ENCODE measurements around the gene SHISAL1.

SHISAL1 gene

GRCh38 chr22:44224166-44224565, 88.6 kb downstream of the SHISAL1 start:
- TF ChIP-seq, protein P1, sequence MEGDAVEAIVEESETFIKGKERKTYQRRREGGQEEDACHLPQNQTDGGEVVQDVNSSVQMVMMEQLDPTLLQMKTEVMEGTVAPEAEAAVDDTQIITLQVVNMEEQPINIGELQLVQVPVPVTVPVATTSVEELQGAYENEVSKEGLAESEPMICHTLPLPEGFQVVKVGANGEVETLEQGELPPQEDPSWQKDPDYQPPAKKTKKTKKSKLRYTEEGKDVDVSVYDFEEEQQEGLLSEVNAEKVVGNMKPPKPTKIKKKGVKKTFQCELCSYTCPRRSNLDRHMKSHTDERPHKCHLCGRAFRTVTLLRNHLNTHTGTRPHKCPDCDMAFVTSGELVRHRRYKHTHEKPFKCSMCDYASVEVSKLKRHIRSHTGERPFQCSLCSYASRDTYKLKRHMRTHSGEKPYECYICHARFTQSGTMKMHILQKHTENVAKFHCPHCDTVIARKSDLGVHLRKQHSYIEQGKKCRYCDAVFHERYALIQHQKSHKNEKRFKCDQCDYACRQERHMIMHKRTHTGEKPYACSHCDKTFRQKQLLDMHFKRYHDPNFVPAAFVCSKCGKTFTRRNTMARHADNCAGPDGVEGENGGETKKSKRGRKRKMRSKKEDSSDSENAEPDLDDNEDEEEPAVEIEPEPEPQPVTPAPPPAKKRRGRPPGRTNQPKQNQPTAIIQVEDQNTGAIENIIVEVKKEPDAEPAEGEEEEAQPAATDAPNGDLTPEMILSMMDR (conservative IDR thresholded peaks at IDR 0.05; ENCODE audit: low read depth, low read length), result no peak
- peaks cover 11% of the 10 kb centered on the region; the same call in 1 of the 2 replicates for H3K27me3 ChIP-seq (ENCODE audit: insufficient read depth, low read depth)

DNA sequence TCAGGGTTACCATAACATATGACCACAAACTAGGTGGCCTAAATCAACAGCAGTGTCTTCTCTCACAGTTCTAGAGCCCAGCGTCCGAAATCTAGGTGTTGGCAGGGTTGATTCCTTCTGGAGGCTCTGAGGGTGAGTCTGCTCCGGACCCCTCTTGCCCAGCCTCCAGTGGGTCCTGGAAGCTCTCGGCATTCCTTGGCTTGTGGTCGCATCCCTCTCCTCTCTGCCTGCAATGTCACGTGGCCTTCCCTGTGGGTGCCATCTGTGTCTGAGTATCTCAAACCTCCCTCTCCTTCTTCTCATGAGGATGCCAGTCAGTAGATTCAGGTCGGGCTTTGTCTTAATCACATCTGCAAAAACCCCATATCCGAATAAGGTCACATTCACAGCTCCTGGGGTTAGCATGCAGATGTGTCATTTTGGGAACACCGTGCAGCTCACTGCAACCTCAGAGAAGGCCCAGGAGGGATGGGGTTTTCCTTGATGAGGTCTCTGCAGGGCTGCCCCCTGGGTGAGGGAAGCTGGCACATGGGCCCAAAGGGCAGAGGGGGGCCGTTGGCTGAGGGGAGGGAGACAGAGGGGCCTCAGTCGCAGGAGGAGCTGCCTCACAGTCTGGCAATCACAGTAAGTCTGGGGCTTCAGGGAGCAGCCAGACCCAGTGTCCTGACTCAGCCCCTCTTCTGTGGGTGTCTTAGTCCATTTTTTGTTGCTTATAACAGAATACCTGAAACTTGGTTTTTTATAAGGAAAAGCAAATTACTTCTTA, 90.9 kb downstream of the SHISAL1 start:
- H3K27ac ChIP-seq, result no peak overlapping the region
- no peak overlapping the region for H2AFZ ChIP-seq (ENCODE audit: low read depth)
- TF ChIP-seq, protein P1 (conservative IDR thresholded peaks at IDR 0.05; ENCODE audit: low read depth, low read length), result no peak
- H3K36me3 ChIP-seq (ENCODE audit: insufficient read depth), result no peaks in the 10 kb centered on the region
- no peak overlapping the region for H3K4me2 ChIP-seq
- no peaks in the 10 kb centered on the region for H3K79me2 ChIP-seq (ENCODE audit: insufficient read depth, low read depth)
- H3K9ac ChIP-seq, result no peak overlapping the region
- no peaks in the 10 kb centered on the region for H4K20me1 ChIP-seq (ENCODE audit: insufficient read depth)
- H3K27me3 ChIP-seq (ENCODE audit: insufficient read depth, low read depth), result peaks cover 11% of the 10 kb centered on the region; the same call in 1 of the 2 replicates
- H3K4me1 ChIP-seq (ENCODE audit: low read depth, poor library complexity, severe bottlenecking), result no peaks in the 10 kb centered on the region
- H3K4me3 ChIP-seq (IDR thresholded peaks at IDR 0.05; ENCODE audit: insufficient read depth, low read depth, low read length), result no peak overlapping the region

More at GRCh38 chr22:44224166-44224565, 88.6 kb downstream of the SHISAL1 start:
- Histone ChIP-seq H3K4me2 (no peak overlapping the region), H4K20me1 (ENCODE audit: insufficient read depth) (no peaks in the 10 kb centered on the region), H3K36me3 (ENCODE audit: insufficient read depth) (no peaks in the 10 kb centered on the region), H3K79me2 (ENCODE audit: insufficient read depth, low read depth) (no peaks in the 10 kb centered on the region), H3K4me1 (ENCODE audit: low read depth, poor library complexity, severe bottlenecking) (no peaks in the 10 kb centered on the region), H3K4me3 (IDR thresholded peaks at IDR 0.05; ENCODE audit: insufficient read depth, low read depth, low read length) (no peak overlapping the region), H3K27ac (no peak overlapping the region), H2AFZ (ENCODE audit: low read depth) (no peak overlapping the region), H3K9ac (no peak overlapping the region)

- Histone ChIP-seq H2AFZ (ENCODE audit: low read depth) (no peak overlapping the region), H3K36me3 (ENCODE audit: insufficient read depth) (no peaks in the 10 kb centered on the region), H4K20me1 (ENCODE audit: insufficient read depth) (no peaks in the 10 kb centered on the region), H3K4me3 (IDR thresholded peaks at IDR 0.05; ENCODE audit: insufficient read depth, low read depth, low read length) (no peak overlapping the region), H3K79me2 (ENCODE audit: insufficient read depth, low read depth) (no peaks in the 10 kb centered on the region), H3K4me1 (ENCODE audit: low read depth, poor library complexity, severe bottlenecking) (no peaks in the 10 kb centered on the region), H3K27me3 (ENCODE audit: insufficient read depth, low read depth) (peaks cover 11% of the 10 kb centered on the region; the same call in 1 of the 2 replicates), H3K9ac (no peak overlapping the region), H3K4me2 (no peak overlapping the region), H3K27ac (no peak overlapping the region)
- TF ChIP-seq, protein P1 (conservative IDR thresholded peaks at IDR 0.05; ENCODE audit: low read depth, low read length), result no peak
Observed at GRCh38 chr22:44220727-44221680, 91.7 kb downstream of the SHISAL1 start.

DNA sequence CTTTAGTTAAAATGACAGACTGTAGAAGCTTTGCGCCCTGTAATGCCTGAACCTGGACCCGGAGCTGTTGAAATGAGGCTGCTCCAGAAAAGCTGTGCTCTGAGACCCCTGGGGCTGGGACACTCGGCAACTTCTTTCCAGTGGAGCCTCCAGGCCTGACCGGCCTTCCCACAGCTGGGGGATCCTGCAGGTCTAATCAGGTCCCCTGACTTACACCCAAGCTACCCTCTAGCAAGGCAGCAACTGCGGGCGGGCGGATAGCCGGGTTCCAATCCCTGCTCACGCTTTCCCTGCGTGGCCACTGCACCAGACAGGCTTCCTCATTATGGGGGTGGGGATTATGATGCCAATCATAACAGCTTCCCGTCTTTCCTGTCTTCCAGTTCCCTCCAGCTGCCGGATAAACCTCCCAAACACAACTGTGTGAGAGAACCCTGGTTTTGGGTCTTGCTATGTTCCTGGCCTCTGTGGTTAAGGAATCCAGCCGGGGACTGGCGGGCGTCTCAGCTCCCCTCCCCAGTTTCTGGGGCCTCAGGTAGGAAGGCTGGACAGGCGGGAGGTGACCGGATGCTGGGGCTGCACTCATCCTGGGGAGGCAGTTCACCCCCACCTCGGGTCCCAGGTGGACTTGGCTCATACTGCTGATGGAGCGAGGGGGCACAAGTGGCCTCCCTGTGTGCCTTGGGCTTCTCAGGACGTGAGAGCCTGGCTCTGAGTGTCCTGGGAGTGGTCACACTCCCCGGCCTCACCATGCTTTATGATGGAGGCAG, 93.5 kb downstream of the SHISAL1 start:
- Histone ChIP-seq H3K4me3 (IDR thresholded peaks at IDR 0.05; ENCODE audit: insufficient read depth, low read depth, low read length) (no peak overlapping the region), H3K4me2 (no peak overlapping the region), H3K36me3 (ENCODE audit: insufficient read depth) (no peaks in the 10 kb centered on the region), H3K79me2 (ENCODE audit: insufficient read depth, low read depth) (no peaks in the 10 kb centered on the region), H3K4me1 (ENCODE audit: low read depth, poor library complexity, severe bottlenecking) (no peaks in the 10 kb centered on the region), H4K20me1 (ENCODE audit: insufficient read depth) (no peaks in the 10 kb centered on the region), H3K9ac (no peak overlapping the region), H2AFZ (ENCODE audit: low read depth) (no peak overlapping the region), H3K27ac (no peak overlapping the region), H3K27me3 (ENCODE audit: insufficient read depth, low read depth) (peaks cover 11% of the 10 kb centered on the region; the same call in 1 of the 2 replicates)
- TF ChIP-seq, protein P1 (conservative IDR thresholded peaks at IDR 0.05; ENCODE audit: low read depth, low read length), result no peak

All from KMS-11 (cell line).